ENCODE measurements around the gene RPP14.

Gene RPP14

GRCh38 chr3:58292866-58293265 is 13.2 kb upstream of the RPP14 start:
- DNase-seq = no peak

GRCh38 chr3:58293516-58293915 is 12.5 kb upstream of the RPP14 start:
- DNase-seq = no peak

- no peak for DNase-seq
Measured at GRCh38 chr3:58296269-58296668, 9.8 kb upstream of the RPP14 start.

- no peak for DNase-seq
Measured at GRCh38 chr3:58296843-58297242, 9.2 kb upstream of the RPP14 start.

- DNase-seq = no peak
Measured at GRCh38 chr3:58298190-58298589, 7.9 kb upstream of the RPP14 start.

- DNase-seq = no peak
Measured at GRCh38 chr3:58299075-58299474, 7.0 kb upstream of the RPP14 start.

- DNase-seq = peak; percentile 28
Measured at GRCh38 chr3:58299839-58300516, 6.1 kb upstream of the RPP14 start.

- DNase-seq = peak; percentile 56
Measured at GRCh38 chr3:58307639-58308215, 1.7 kb downstream of the RPP14 start.

GRCh38 chr3:58308728-58309127 is 2.7 kb downstream of the RPP14 start:
- no peak for DNase-seq

GRCh38 chr3:58317811-58318210 is 11.8 kb downstream of the RPP14 start:
- no peak for DNase-seq

- DNase-seq = no peak
Measured at GRCh38 chr3:58321791-58322190, 15.7 kb downstream of the RPP14 start.

- DNase-seq = no peak
Measured at GRCh38 chr3:58322793-58323192, 16.7 kb downstream of the RPP14 start.

GRCh38 chr3:58323529-58324390 is 17.7 kb downstream of the RPP14 start:
- DNase-seq = no peak

- DNase-seq = no peak
Measured at GRCh38 chr3:58324391-58325390, 18.6 kb downstream of the RPP14 start.

- DNase-seq = no peak
Measured at GRCh38 chr3:58325525-58325992, 19.5 kb downstream of the RPP14 start.

- DNase-seq = no peak
Measured at GRCh38 chr3:58326267-58326900, 20.3 kb downstream of the RPP14 start.

- DNase-seq = no peak
Measured at GRCh38 chr3:58329150-58329921, 23.3 kb downstream of the RPP14 start.

- DNase-seq = no peak
Measured at GRCh38 chr3:58329922-58330413, 23.9 kb downstream of the RPP14 start.

- no peak for DNase-seq
Measured at GRCh38 chr3:58331593-58332152, 25.6 kb downstream of the RPP14 start.

GRCh38 chr3:58332575-58333188 is 26.6 kb downstream of the RPP14 start, which contains the start of gene PXK:
Gene PXK, plus strand, starts transcription at chr3:58332892. Its CDS starts 97 bp downstream, at chr3:58332989.
- peak; percentile 83 for DNase-seq
